Caki2 (cell line): ENCODE measurements around the gene EXPH5. TPM values are rescaled to one million over a fixed set of nuclear protein-coding genes. Genes with fewer than 3 reads are reported as not detected.

Experiments used
- DNase-seq: peaks from one replicate; pipeline ENCODE4 v3.0.0-alpha.2; 2015; ENCODE audit warnings: low read depth
- in situ Hi-C: cut with HindIII; loops from 2 replicates; pipeline ENCODE4 v1.10.0; 2016; ENCODE audit warnings: low sequenced_read_pairs, low pct_unique_long_range_greater_than_20kb, mixed read lengths
- total RNA-seq: library from RNA; depleted of rRNA; stranded (reverse); fragments of >200 nt; shearing (Covaris generic); gene quantifications from 2 replicates; pipeline ENCODE4 v1.2.3, GENCODE V29; 2014; ENCODE audit warnings: low replicate concordance

The EXPH5 gene
- total RNA-seq, 1 experiment from 2014 or later, result 2.0 TPM

DNA sequence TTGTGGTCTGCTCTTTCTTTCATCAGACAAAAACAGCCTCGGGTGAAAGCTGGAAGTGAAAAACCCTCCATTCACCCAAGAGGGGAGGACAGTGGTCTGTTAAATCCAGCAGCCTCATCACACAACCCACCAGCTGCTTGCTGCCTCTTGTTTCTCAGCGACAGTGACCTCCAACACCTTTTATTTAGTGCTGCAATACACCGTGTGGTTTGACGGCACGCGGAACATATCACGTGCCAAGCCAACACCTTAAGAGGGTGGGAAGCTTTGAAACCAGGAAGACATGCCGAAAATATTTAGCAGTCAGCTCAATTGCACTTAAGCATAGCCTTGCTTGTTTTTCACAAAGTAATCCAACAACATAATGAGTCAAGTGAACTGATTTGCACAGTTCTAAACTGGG is 55.5 kb downstream of the EXPH5 start:
- in situ Hi-C loops, result no loop called here
- DNase-seq, result no peak

DNA sequence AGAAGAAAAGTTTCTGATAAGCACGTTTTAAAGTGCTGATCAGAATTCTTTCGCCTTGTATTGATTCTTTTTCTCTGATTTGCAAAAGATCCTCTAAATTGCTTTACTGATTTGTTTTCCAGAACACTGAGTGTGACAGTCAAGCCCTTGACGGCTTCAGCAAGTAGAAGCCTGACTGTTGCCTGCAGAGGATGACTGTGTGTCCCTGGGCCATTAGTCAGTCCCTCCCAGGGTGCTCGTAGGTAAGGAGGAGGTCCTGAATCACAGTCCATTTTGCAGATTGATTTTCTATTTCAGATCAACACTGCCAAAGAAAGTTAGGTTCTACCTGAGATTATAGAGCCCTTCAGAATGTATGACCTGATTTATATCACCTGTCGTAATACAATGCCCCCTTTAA is 56.8 kb downstream of the EXPH5 start:
- DNase-seq, result no peak
- in situ Hi-C loops, result no loop called here

DNA sequence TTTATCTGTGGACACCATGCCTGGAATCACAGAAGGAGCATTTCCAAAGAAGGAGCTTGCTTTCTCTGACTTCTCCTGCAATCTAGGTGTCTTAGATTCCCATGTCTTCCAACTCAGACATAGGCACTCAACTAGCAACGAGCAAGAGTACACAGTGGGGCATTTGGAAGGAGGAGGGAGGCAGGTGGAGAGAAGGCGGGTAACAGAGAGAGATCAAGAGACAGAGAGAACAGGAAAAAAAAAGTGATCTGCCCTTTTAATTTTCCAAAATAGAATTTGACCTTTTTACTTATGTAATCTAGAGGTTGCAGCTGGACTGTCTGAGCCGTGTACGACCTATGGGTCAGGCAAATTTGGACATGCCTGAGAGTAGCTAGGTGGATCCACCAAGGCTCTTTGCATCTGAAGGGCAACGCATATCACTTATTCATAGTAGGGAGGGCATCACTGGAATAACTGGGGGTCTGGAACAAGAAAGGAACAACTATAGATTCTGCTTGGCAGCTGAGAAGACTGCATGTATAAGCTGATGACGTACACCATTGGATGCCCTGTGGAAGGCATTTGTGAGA is 58.1 kb downstream of the EXPH5 start:
- no peak for DNase-seq
- in situ Hi-C loops, result no loop called here

DNA sequence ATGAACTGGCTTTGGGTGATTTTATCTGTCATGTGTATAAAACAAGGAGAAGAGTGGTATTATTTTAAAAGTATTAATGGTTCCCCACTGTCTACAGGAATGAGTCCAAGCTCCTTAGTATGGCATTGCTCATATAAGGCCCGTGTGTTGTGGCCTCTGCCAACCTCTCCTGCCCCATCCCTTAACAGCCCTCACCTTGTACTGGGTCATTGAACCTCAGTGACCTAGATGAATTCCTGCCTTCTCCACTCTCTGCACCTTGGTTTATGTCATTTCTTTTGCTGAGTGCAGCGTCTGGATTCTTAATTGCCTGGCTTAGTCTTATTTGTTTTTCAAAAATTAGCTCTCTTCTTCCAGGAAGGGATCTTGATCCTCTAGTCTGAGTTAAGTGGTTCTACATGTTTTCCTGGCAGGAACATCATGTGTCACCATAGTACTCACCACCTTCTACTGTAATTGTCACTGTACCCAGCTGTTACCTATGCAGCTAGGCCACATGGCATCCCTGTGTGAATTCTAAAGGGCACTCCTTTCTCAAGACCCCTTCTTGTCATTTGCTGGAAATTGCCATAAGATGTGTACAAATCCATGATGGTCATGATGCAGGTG is 59.2 kb downstream of the EXPH5 start:
- DNase-seq, result no peak
- in situ Hi-C loops, result no loop called here

DNA sequence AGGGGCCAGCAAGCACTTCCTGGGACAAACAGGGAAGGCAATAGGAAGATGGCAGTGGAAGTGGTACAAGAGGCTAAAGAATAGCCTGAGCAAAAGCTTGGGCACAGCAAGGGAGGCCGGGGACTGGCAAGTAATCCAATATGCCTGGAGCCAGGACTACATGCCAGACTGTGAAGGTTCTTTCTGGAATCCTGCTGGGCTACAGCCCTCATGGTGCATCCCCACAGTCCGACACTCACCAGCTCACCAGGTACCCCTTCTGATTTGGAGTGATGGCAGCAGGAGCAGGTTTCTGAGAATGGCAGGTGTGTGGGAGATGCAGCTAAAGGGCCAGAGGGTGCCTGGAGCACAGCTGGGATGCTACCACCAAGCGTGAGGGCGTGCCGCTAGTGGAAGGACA is 63.1 kb downstream of the EXPH5 start:
- no peak for DNase-seq
- in situ Hi-C loops, result no loop called here

DNA sequence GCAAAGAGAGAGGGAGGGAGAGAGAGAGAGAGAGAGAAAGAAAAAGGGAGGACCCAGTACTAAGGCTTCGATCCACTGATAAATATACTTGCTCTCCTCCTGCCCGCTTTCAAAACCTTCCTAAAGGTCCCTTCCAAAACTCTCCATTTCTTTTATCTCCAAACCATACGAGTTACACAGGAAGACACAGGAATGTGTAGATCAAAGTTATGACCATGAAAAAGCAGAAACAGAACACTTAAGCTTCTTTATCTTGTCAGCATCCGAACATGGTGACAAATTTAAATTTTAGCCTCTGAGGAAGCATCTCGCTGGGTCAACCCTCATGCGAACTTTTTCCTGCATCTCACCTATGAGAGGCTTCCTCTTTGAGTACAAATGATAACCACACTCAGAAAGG is 66.2 kb downstream of the EXPH5 start:
- no peak for DNase-seq
- in situ Hi-C loops, result no loop called here

DNA sequence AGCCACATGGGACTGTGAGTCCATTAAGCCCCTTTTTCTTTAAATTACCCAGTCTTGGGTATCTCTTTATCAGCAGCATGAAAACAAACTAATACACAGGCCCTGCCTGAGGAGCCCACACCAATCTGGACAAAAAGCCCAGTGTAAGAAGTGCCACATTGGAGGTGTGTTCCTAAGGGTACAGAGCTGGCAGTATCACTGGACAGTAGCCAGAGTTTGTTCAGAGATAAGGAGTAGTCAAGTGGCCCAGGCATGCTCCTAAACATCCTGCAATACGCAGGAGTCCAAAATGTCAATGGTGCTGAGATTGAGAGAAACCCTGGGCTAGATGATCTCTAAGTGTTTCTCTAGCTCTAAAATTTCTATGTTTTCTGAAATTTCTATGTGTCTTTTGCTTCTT is 68.4 kb downstream of the EXPH5 start:
- in situ Hi-C loops, result no loop called here

DNA sequence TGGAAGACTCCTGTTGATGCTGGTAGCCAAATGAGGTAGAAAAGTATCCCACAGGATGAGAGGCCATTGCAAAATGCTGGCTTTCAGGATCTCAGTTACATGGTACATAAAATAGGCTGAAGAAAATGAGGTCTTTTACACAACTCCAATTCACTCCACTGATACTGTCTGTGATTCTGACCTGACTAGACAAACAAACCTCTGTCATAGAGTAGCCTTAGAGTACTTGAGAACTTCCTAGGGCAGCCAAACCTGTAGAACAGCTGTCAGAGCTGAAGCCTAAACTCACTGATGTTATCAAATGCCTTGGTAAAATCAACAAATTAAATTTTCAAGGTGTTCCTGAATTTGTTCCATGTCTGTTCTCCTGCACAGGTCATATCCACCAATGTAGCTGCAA is 69.1 kb downstream of the EXPH5 start:
- DNase-seq, result no peak
- in situ Hi-C loops, result no loop called here

More for the DNA sequence above, 68.4 kb downstream of the EXPH5 start:
- DNase-seq, result no peak

DNA sequence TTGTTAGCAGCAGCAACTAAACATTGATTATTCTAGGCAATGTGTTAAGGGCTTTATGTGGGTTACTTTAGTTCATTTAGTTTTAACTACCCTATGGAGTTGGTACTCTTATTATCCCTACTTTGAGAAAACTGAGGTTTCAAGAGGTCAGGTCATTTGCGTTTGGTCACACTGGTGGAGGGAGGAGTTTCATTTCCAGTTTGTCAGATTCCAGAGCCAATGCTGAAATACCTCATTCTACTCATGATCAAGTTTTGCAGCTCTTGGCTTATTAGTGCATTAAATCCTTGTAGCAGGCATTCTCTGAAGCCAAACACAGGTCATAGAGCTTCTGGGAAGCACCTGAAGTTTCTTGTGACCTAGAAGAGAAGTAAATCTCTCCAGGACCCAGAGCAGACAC is 71.2 kb downstream of the EXPH5 start:
- in situ Hi-C loops, result no loop called here
- no peak for DNase-seq

DNA sequence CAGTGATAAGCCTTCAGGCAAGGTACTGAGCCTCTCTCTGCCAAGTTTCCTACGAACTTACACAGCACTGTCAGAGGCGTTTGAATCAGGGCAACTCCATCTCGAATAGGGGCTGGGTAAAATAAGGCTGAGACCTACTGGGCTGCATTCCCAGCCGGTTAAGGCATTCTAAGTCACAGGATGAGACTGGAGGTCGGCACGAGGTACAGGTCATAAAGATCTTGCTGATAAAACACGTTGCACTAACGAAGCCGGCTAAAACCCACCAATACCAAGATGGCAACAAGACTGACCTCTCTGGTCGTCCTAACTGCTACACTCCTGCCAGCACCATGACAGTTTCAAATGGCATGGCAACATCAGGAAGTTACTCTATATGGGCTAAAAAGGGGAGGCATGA is 75.0 kb downstream of the EXPH5 start:
- no peak for DNase-seq
- in situ Hi-C loops, result no loop called here

DNA sequence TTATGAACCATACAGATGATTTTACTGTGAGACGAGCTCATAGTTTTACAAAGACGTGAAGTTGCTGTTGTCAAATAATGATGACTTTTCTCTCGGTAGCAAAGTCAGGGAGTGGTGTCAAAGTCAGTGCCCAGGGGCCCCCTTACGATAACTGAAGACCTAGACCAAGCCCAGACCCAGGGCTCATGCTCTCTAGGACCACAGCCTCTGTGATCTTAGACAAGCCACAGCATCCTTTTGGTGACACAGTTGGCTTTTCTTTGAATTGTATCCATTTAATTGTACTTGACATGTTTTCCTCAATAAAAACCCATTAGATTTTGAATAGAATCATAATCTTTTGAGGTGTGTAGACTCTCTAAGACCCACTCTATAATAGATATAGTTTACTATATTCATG is 77.4 kb downstream of the EXPH5 start:
- in situ Hi-C loops, result no loop called here
- no peak for DNase-seq

DNA sequence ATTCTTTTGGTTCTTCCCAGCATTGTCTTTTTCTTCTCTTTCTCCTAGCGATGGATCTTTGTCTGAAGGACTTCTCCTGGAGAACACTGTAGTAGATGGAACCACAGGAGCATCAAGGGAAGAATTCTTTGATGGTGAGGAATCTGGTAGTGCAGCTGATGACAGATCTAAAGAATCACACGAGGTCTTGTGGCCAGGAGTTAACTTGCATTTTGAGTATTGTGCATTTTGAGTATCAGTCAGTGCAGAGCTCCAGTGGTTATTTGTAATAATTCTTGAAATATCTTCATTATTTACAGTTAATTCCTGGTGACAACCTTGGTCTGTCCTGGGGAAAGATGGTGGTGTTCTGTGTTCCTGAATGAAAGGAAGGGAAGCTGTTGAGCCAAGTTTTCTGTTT is 80.9 kb downstream of the EXPH5 start:
- in situ Hi-C loops, result no loop called here
- DNase-seq, result no peak

DNA sequence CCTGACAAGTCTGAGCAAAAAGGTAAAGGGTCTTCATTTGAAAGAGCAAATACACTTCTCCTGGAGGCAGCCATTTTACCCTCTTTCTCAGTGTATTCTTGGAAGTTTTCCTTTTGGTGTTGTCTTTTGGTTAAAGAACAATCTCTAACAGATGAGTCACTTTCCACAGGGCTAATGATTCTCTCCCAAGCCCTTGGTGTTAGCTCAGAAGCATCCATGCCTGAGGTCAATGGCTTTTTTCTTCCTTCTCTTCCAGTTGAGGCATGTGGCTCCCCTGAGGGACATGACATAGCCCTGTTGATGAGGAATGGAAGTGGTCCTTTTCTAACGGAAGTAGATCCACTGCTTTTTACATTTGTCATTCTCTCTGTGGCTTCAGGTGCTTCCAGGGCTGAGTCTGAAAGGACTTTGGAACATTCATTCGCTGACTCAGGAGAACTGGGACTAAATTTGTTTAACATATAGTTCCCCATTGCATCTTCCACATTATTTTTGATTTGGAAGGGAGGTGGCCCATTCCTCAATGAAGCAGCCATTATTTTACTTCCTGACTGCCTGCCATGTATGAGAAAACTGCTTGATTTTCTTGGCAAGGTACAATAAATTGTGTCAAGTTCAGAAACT is 81.6 kb downstream of the EXPH5 start:
- DNase-seq, result peak; percentile 85

DNA sequence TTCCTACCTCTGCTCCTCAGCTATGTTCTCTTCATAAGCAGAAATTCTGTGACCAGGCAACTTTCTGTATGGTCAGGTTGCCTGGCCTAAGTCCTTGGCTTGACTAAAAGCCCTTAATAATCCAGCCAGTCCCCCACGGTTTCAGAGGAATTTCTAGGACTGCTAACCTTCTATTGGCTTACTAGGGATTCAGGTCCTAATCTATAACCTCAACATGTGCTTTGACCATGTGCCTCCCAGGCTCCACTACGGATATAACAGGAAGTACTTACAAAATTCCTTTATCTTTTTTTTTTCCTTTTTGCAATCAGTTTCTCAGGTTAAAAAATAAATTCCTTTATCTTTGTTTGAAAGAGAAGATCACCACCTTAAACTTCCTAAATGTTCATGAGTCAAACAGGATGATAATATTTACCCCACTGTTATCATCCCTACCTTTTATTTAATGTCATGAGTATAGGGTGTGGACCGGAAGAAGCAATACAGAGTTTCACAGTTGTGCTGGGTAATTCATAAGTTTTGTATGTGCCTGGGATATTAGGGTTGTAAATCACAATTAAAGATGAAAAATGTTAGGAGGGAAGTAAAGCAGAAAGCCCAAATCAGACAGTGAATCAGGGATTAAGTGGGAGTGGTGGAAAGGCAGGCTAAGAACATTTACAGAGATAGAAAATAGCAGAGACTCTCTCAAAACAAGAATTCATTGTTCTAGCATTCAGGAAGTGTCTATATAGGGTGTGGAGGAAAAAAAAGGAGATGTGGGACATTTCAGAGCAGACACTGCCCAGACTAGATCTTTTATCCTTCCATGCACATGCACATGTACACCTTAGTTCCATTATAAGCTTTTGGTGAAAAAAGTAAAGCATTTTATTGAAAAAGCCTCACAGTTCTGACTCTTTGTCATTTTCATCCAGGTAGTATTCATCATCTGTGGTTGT is 84.6 kb downstream of the EXPH5 start:
- DNase-seq, result no peak
- in situ Hi-C loops, result no loop called here

More for the DNA sequence above, 81.6 kb downstream of the EXPH5 start:
- in situ Hi-C loops, result no loop called here

DNA sequence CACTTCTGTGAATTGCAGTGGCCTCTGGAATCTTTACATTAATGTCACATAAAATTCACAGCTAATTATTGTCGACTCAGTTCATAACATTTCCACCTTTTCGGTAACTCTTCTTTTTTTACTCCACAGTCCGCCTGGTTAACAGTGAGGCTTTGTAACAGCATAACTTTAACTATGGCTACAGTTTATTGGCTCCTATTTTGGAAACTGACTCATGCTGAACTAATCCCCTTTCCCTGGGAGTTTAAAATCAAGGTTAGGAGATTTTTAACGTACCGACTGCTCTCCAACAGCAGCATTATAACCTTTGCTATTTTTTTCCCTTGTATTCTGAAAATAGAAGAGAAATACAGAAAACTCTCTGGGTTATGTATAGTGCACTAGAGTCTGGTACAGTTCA is 92.2 kb downstream of the EXPH5 start:
- in situ Hi-C loops, result no loop called here
- no peak for DNase-seq

DNA sequence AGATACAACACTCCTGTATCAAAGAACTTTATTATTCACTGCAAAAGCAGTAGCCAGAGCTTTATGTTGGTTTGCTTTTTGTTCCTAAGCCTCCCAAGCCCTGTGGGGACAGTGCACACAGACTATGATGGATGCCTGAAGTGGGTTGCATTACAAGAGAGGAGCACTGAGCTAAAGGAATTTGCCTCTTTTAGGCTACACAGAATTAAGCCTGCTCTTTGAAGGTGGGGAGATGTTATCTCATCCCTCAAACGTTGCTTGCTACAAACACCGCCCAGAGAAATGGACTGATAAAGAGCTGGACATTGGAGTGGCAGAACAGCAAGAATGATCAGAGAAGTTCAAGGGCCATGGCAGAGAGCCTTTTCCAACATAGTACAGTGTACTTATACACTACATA is 92.8 kb downstream of the EXPH5 start:
- in situ Hi-C loops, result no loop called here
- DNase-seq, result no peak

DNA sequence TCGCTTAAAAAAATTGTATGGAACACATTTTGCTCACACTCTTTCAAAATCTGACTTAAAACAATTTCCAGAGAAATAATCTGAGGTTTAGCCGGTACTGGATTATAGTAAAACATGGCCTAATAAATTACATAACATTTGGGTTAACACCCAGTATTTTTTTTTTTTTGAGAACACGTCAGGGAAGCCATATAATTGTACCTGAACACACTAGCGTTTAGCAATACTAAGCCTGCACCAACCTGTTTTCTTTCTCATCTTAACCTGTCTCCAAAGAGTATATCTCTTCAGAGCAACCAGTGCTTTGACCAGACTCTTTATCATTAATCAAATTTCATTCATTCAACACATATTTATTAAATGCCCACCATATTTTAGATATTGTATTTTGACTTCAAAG is 93.4 kb downstream of the EXPH5 start:
- in situ Hi-C loops, result no loop called here
- no peak for DNase-seq

DNA sequence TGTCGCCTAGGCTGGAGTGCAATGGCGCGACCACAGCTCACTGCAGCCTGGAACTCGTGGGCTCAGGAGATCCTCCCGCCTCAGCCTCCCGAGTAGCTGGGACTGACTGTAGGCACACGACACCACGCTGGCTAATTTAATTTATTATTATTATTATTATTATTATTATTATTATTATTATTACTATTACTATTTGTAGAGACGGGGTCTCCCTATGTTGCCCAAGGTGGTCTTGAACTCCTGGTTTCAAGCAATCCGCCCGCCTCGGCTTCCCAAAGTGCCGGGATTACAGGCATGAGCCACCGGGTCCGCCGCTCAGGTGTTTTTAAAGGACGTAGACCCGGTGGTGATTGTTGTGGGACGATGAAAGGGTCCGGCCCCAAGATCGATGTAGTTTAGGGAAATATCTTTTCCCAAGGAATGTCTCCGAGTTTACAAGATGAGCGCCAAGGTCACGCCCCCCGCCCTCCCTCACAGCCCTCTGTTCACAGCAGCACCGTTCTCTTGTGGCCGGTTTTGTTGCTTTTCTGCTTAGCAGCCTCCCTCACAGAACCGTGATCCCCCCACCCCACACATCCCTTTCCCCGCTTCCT is 94.7 kb downstream of the EXPH5 start:
- DNase-seq, result no peak
- in situ Hi-C loops, result no loop called here
